ENCODE results near the gene PLCH1. TPM values are rescaled to one million over a fixed set of nuclear protein-coding genes. Genes with fewer than 3 reads are reported as not detected.

The PLCH1 gene
- total and polyA plus RNA-seq, 2 of the 8 experiments (the other 6 are each of a cell fraction or from before 2014, with no cell fraction given): 5.8 to 17.2 TPM

DNA sequence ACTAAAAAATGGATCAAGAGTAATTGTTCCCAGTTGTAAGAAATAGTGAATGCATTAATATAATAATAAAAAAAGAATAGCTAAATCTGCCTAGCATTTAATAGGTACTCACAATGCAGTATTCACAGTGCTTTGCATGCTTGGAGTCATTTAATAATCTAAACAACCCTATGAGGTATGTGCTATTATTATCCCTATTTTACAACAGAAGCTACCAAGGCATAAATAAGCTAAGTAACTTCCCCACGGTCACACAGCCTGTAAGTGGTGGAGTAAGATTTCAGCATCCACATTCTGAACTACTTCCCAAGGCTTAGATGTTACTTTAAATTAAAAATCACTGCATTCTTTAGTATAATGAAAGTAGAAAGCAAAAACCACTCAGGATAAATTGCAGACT is 102.9 kb downstream of the PLCH1 start:
- FAIRE-seq: no peak
- Histone ChIP-seq H2BK12ac (ENCODE audit: low read depth, low read length) (no peak overlapping the region), H2BK15ac (ENCODE audit: low read length) (no peak overlapping the region), H3K79me2 (ENCODE audit: control insufficient read depth in 1 of 2, insufficient read depth in 2 of 2, low read length in 2 of 2) (no peaks in the 10 kb centered on the region; a peak in 1 of 4 replicates), H3K18ac (ENCODE audit: extremely low read depth, low read length) (no peak overlapping the region), H3K23me2 (ENCODE audit: low read depth, low read length) (no peaks in the 10 kb centered on the region), H2AK5ac (ENCODE audit: low read depth, low read length) (no peak overlapping the region), H3K56ac (replicated peaks; ENCODE audit: insufficient read length, low read depth, low read length) (no peak overlapping the region), H3K9me3 (ENCODE audit: insufficient read depth in 2 of 2, low read depth in 1 of 2, low read length in 1 of 2) (no peaks in the 10 kb centered on the region), H2BK120ac (replicated peaks; ENCODE audit: low read depth, low read length) (no peak overlapping the region), H3K4me1 (replicated peaks in 1 of 4; ENCODE audit: control insufficient read depth in 3 of 4, insufficient read depth in 4 of 4, low read length in 3 of 4) (peaks cover 0 to 10% (median 1%) of the 10 kb centered on the region in 4 experiments; a peak in 2 of 7 replicates), H4K5ac (ENCODE audit: insufficient read length, low read depth, low read length) (no peak overlapping the region), H3K27me3 (replicated peaks in 1 of 4; ENCODE audit: control insufficient read depth in 3 of 4, extremely low read depth in 1 of 4, insufficient read depth in 3 of 4, low read length in 3 of 4) (no peaks in the 10 kb centered on the region), H3K27ac (ENCODE audit: low read depth, low read length) (no peak overlapping the region), H3K79me1 (ENCODE audit: low read depth, low read length) (no peaks in the 10 kb centered on the region; the same call in 1 of the 2 replicates), H3K4ac (replicated peaks; ENCODE audit: insufficient read length, low read depth, low read length) (no peak overlapping the region), H3K36me3 (ENCODE audit: control insufficient read depth in 2 of 4, insufficient read depth in 4 of 4, low read length in 3 of 4) (no peaks in the 10 kb centered on the region), H3K4me2 (ENCODE audit: insufficient read depth in 1 of 2, low read depth in 2 of 2, low read length in 2 of 2) (no peak overlapping the region), H4K8ac (ENCODE audit: extremely low read depth, insufficient read depth, low read length) (no peak overlapping the region), H3K14ac (ENCODE audit: insufficient read length) (no peak overlapping the region), H3K9ac (replicated peaks in 1 of 4; ENCODE audit: extremely low read depth in 1 of 4, low read depth in 3 of 4, low read length in 3 of 4) (no peak overlapping the region), H2AFZ (ENCODE audit: low read length) (no peak overlapping the region), H2BK5ac (ENCODE audit: low read depth, low read length) (no peak overlapping the region), H4K91ac (replicated peaks; ENCODE audit: insufficient read length, low read length) (no peak overlapping the region), H4K20me1 (replicated peaks in 1 of 2; ENCODE audit: control insufficient read depth in 1 of 2, insufficient read depth in 2 of 2, low read length in 2 of 2) (no peaks in the 10 kb centered on the region), H2BK20ac (ENCODE audit: low read length) (no peak overlapping the region), H3K23ac (ENCODE audit: insufficient read length) (no peak overlapping the region), H3K4me3 (ENCODE audit: extremely low read depth in 1 of 4, insufficient read depth in 2 of 4, low read depth in 3 of 4, low read length in 4 of 4) (no peak overlapping the region)
- TF ChIP-seq SIX5 (IDR thresholded peaks at IDR 0.05; ENCODE audit: low read depth, low read length): no peak
- no peak for TF ChIP-seq HDAC6 (IDR thresholded peaks at IDR 0.05; ENCODE audit: low read depth, low read length)
- no peak for TF ChIP-seq JUN (IDR thresholded peaks at IDR 0.05; ENCODE audit: low read depth, low read length)
- no peak for TF ChIP-seq TAF7 (optimal IDR thresholded peaks at IDR 0.05; ENCODE audit: borderline replicate concordance, low read depth, low read length)
- no peak for TF ChIP-seq FOSL1 (IDR thresholded peaks at IDR 0.05; ENCODE audit: insufficient read depth, low read depth, low read length)
- DNase-seq (ENCODE audit: low read depth in 1 of 2, low spot score in 2 of 2): no peak
- CTCF ChIA-PET (ENCODE audit: partially characterized antibody): interaction anchor here (1.3 kb wide), 1 partner anchor 12 kb away, joined by 3 read pairs; no protein-coding TSS in a partner anchor
- 86% methylated on average over 1 of the region's 1 CpG; no CpG with 5 or more reads in 1 of the 2 experiments for WGBS, 2 experiments (ENCODE audit: extremely low coverage in 1 of 2, insufficient coverage in 1 of 2, insufficient read length in 1 of 2, insufficient replicate concordance in 2 of 2, low coverage in 1 of 2, low lambda C conversion rate in 2 of 2, missing lambda C conversion rate in 1 of 2)
- POLR2A ChIA-PET (ENCODE audit: partially characterized antibody): no interaction called here

Data from H1 (cell line).